Mucosa of descending colon (tissue), 3 donors: ENCODE data around the gene HLA-E. TPM values are rescaled to one million over a fixed set of nuclear protein-coding genes. Genes with fewer than 3 reads are reported as not detected.

Experiments
- ATAC-seq: fragments of 200-7000 bp; cut with Tn5 transposase; one replicate; pipeline ENCODE4 v1.9.1; 2020; ENCODE audit warnings: mild to moderate bottlenecking, moderate library complexity
- DNase-seq, 3 donors: peaks; one replicate each; pipeline ENCODE4 v3.0.0-alpha.2; 2020
- H3K36me3 ChIP-seq: fragments of 200-600 bp; one replicate; pipeline ENCODE4 v1.8.0; 2021; ENCODE audit warnings: low read depth, mild to moderate bottlenecking
- H3K4me1 ChIP-seq: fragments of 200-600 bp; one replicate; pipeline ENCODE4 v1.8.0; 2021; ENCODE audit warnings: low read depth, mild to moderate bottlenecking
- H3K4me3 ChIP-seq: fragments of 200-600 bp; one replicate; pipeline ENCODE4 v1.8.0; 2021; ENCODE audit warnings: mild to moderate bottlenecking
- H3K9me3 ChIP-seq: fragments of 200-600 bp; one replicate; pipeline ENCODE4 v1.8.0; 2021; ENCODE audit warnings: mild to moderate bottlenecking
- intact Hi-C, 2 donors: fragments of 100-400 bp; cut with DNase I in 1 of 2; cut with micrococcal nuclease in 1 of 2; formaldehyde crosslinking; loops; one replicate each; pipeline versions ENCODE4 v1.11.0 to v1.11.1; 2022; cut with DNase I, micrococcal nuclease
- total RNA-seq, 3 donors: library from RNA; stranded (reverse); fragmentation: NEBNext Ultra II Directional in 2 of 3; extraction: Animal tissue kit (Norgen Biotek cat#: 25700) in 2 of 3; gene quantifications; one replicate each; pipeline versions ENCODE4 v1.2.1 to v1.2.4, GENCODE V29; 2021 to 2023
- TF ChIP-seq, protein P1 (sequence below): fragments of 200-600 bp; IDR thresholded peaks from one replicate; pipeline ENCODE4 v1.8.0; 2022; ENCODE audit warnings: antibody characterized with exemption, mild to moderate bottlenecking
- donor health status: DM: no; HTN: no; CAD: no; lungs with moderate emphysema.
- donor health status: DM: no; HTN: no; CAD: no.
- donor health status: DM: no; HTN: yes; CAD: no.

HLA-E gene
- total RNA-seq, 3 donors from 2014 or later: 316 to 631 (median 383) TPM

DNA sequence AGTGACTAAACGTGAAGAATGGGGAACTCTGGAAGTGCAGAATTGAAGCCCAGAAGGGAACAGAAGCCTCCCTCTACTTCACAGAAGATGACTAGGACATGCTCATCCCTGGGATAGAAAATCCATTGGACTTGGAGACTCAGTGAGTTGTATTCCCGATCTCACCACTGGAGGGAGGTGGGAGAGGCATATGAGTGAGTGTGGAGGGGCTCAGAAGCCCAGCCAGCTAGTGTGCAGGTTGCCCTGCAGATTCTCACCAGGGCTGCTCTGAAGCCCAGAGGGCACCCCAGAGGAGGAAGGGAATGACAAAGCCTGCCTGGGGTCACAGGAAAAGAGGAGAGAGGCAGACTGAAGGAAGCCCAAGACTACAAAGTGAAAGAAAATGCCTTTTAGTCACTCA lies 42.1 kb upstream of the HLA-E start:
- no peak overlapping the region for H3K4me3 ChIP-seq
- no peak for DNase-seq
- H3K4me1 ChIP-seq: peaks cover 9% of the 10 kb centered on the region
- H3K9me3 ChIP-seq: no peaks in the 10 kb centered on the region
- no peak for ATAC-seq
- intact Hi-C loops: no loop called here
- H3K36me3 ChIP-seq: no peaks in the 10 kb centered on the region
- TF ChIP-seq, protein P1, sequence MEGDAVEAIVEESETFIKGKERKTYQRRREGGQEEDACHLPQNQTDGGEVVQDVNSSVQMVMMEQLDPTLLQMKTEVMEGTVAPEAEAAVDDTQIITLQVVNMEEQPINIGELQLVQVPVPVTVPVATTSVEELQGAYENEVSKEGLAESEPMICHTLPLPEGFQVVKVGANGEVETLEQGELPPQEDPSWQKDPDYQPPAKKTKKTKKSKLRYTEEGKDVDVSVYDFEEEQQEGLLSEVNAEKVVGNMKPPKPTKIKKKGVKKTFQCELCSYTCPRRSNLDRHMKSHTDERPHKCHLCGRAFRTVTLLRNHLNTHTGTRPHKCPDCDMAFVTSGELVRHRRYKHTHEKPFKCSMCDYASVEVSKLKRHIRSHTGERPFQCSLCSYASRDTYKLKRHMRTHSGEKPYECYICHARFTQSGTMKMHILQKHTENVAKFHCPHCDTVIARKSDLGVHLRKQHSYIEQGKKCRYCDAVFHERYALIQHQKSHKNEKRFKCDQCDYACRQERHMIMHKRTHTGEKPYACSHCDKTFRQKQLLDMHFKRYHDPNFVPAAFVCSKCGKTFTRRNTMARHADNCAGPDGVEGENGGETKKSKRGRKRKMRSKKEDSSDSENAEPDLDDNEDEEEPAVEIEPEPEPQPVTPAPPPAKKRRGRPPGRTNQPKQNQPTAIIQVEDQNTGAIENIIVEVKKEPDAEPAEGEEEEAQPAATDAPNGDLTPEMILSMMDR: no peak

DNA sequence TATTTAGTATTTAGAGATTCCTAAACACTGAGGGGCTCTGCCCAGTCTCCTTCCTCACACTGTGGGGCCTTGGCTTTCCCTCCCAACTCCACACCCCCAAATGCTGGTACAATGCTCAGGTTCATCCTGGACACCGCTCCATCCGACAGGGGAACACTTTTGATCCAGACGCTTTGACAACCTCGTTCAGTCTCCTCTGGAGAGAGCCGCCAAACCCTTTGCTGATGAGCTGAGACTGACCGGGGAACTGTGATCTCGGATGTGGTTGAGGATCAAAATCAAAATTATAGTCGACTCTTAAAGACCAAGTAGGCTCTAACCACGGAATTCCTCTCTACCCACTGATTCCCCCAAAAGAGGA lies 38.8 kb upstream of the HLA-E start:
- peaks cover 9% of the 10 kb centered on the region for H3K4me1 ChIP-seq
- H3K36me3 ChIP-seq: no peaks in the 10 kb centered on the region
- no peaks in the 10 kb centered on the region for H3K9me3 ChIP-seq
- DNase-seq: no peak
- ATAC-seq: no peak
- intact Hi-C loops: no loop called here
- TF ChIP-seq, protein P1: no peak
- no peak overlapping the region for H3K4me3 ChIP-seq

DNA sequence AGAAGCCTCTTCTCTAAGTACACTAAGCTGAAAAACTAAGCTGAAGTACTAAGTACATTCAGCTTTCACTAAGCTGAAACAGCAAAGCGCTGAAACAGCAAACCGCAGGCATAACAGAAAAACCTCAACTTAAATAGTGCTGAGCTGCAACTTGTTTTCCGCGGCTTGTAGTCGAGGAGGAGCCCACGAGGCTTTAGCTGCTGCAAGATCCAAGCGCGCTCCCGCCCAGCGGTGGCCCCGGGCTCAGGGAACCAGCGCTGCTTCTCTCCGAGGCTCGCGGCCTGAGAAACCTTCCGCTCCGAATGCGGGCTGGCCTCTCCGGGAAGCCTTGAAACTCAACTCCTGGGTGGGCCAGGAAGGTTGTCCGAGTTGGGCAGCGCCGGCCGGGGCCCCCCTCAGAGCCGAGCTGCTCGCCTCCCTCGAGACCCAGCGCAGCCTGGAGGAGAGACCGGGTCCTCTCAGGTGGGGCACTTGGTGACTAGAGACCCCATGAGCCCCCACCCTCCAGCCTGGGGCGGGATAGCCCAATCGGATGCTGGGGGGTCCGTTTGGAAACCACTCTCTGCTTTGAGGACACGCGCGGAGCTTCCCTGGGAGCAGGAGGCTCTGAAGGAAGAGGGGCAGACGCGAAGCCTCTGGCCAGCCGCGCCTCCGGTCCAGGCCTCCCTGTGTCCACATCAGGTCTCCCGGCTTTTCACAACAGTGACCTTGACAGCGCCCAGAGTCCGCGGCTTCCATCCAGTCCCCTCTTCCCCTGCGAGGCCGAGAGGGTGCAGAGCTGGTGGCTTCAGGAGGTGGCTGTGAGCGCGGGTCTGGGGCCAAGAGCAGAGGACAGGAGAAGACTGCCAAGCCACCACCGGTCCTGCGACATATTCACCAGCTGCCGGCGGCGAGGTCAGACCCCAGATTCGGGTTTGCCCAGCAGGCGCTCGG lies 38.1 kb upstream of the HLA-E start:
- DNase-seq (peak in 2 of 3 donors; percentile 49 to 65), ATAC-seq (peak; percentile 53)
- Histone ChIP-seq H3K4me1 (peaks cover 9% of the 10 kb centered on the region), H3K36me3 (no peaks in the 10 kb centered on the region), H3K4me3 (no peak overlapping the region), H3K9me3 (no peaks in the 10 kb centered on the region)
- intact Hi-C loops: no loop called here
- TF ChIP-seq, protein P1: no peak

DNA sequence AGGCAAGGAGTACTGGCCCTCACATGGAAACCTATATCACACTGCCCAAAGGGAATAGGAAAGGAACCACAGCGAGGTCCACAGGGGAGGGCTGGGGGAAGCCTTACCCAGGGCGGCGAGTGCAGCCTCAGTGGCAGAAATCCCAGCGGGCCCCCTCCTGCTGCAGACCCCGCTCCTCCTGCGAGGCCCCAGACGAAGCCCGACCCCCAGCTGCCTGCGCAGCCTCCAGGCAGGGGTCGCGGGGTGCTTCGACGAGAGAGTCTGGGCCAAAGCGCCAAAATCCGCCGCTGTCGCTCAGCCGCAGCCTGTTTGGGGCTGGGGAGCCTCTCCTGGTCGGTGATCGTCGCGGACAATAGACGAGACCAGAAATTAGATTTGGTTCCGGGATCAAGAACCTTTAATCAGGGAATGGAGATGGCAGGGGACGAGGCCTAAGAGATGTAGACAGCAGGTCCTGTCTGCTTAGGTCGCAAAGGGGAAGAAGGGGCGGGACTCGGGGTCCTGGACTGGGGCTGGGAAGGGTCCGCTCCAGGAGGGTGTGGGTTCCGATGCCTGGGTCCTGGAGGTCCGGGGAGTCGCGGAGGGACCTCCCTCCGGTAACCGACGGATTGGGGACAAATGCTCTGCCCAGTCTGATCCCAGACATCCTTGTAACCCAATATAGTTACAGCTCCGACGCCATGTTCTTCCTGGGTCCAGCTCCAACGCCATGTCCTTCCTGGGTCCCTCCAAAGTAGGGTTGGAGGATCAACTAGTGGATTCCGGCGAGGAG lies 36.4 kb upstream of the HLA-E start:
- TF ChIP-seq, protein P1: no peak
- ATAC-seq: no peak
- H3K4me3 ChIP-seq: no peak overlapping the region
- H3K9me3 ChIP-seq: no peaks in the 10 kb centered on the region
- intact Hi-C loops: no loop called here
- H3K4me1 ChIP-seq: peaks cover 9% of the 10 kb centered on the region
- H3K36me3 ChIP-seq: no peaks in the 10 kb centered on the region
- DNase-seq: no peak

DNA sequence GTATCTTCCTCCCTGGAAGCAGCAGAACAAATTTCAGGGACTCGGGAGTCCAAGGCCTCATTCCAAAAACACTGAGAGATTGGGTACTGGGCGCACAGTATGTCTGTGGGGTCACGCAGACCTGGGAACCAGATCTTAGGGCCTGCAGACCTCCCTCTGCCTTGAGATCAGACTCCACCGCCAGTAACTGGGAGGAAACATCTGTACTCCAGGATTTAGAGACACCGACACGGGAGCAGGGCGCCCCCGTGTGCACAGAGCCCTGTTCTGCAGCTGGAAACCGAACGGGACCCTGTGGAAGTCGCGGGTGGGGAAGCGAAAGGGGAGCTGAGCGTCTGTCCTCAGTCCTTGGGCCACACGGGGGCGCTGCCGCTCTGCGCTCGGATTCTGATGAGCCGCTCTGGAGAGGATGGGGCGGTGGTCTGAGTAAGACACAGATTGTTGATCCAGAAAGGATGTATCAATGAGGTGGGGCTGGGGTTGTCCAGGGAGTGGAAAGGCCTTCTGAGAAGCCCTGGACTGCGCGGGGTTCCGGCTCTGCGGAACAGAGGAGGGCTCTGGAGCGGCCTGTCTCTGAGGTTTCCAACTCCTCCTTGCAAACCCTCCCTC lies 35.7 kb upstream of the HLA-E start:
- TF ChIP-seq, protein P1: peak; percentile 85
- Histone ChIP-seq H3K4me1 (peaks cover 9% of the 10 kb centered on the region), H3K4me3 (no peak overlapping the region), H3K36me3 (no peaks in the 10 kb centered on the region), H3K9me3 (no peaks in the 10 kb centered on the region)
- peak; percentile 96 for ATAC-seq
- intact Hi-C loops: no loop called here
- peak; percentile 85 to 94 (median 86) for DNase-seq
